GM18507 (cell line): ENCODE measurements around the gene EGFLAM.

ENCODE experiments used
- DNase-seq: peaks from one replicate; pipeline ENCODE4 v3.0.0; 2011; ENCODE audit warnings: low read depth; ENCODE audit not compliant: insufficient read length; ENCODE audit errors: extremely low spot score
- FAIRE-seq: peaks from 2 replicates; lab custom pipeline; 2011; peaks lifted over from hg19 to GRCh38; lab: Jason Lieb, UNC

The EGFLAM gene

DNA sequence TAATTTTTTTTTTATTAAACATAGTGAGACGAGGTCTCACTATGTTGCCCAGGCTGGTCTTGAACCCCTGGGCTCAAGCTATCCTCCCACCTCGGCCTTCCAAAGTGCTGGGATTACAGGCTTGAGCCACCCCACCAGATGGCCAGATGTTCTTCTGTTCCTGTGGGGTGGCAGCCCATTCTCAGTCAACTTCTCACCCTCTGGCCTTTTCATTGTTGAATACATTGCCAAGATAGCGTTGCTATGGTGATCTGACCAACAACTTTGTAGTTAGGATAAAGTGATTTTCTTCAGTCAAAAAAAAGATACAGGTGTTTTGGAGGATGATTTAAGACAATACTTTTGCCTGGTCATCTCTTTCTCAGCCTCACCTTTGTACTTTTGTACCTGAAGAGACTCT, 109.1 kb downstream of the EGFLAM start:
- FAIRE-seq (no peak), DNase-seq (no peak)

GRCh38 chr5:38367966-38368365, 109.6 kb downstream of the EGFLAM start:
- DNase-seq (no peak), FAIRE-seq (no peak)

GRCh38 chr5:38369692-38370091, 111.3 kb downstream of the EGFLAM start:
- DNase-seq = no peak
- no peak for FAIRE-seq

DNA sequence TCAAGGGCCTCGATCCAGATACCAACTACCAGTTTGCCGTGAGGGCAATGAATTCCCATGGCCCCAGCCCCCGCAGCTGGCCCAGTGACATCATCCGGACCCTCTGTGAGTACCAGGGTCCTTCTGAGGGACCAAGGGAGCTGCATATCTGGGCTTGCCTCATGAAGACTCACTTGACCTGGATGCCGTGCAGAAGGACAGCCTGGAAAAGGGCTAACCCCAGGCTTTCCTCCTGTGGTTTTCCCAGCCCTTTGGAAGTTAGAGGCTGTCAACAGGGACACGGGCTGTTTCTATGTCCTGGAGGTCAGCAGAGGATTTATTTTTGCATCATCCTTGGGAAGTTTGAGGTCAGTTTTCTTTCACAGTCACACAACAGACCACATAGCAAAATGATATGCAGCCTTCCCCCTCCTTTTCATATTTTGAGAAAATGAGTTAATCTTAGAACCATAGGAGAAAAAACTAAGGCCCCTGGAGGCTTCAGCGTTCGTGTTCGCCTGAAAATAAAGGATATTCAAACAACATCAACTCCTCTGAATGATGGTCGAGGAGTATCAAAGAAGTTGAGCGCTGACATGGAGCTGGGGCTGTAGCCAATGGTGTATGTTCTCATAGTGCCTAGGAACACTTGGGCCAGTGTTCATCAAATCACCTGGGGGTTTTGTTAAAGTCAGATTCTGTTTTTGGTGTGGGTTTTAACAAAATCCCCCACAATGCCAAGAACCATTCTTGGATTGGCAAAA, 112.2 kb downstream of the EGFLAM start:
- FAIRE-seq = no peak
- no peak for DNase-seq

- DNase-seq (no peak), FAIRE-seq (no peak)
These were observed 113.2 kb downstream of the EGFLAM start for GRCh38 chr5:38371596-38371995.

- FAIRE-seq = no peak
- DNase-seq = no peak
These were observed 115.4 kb downstream of the EGFLAM start for GRCh38 chr5:38373743-38374142.

- FAIRE-seq (no peak), DNase-seq (no peak)
These were observed 117.1 kb downstream of the EGFLAM start for GRCh38 chr5:38375423-38375822.

GRCh38 chr5:38376404-38376803, 118.0 kb downstream of the EGFLAM start:
- DNase-seq = no peak
- no peak for FAIRE-seq

GRCh38 chr5:38378579-38378978, 120.2 kb downstream of the EGFLAM start:
- FAIRE-seq = no peak
- DNase-seq = no peak

DNA sequence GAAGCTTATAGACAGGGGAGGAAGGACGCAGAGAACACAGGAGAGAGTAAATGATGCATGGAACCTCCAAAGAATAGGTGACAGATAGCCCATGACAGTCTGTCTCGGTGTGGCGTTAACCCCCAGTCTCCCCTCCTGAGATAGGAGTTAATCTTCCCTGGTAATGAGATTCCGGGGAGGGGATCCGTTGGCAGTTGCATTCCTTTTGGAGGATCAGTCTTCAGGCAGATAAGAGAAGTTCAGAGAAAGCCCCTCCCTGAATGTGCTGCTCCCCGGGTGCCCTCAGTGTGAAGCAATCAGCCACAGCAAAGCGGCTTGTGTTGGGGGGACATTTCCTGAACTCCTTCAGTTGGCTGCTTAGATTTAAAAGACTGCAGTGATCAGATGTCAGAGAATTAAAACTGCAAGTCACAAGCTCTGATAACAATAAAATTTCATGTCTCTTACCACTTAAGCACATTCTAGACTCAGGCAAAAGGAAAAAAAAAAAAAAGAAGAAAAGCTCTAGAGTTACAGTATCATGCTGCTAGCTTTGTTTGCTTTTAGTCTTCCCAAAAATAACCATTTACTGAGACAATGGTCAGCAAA, 121.1 kb downstream of the EGFLAM start:
- FAIRE-seq = no peak
- DNase-seq = no peak

GRCh38 chr5:38380537-38380936, 122.2 kb downstream of the EGFLAM start:
- DNase-seq (no peak), FAIRE-seq (no peak)

DNA sequence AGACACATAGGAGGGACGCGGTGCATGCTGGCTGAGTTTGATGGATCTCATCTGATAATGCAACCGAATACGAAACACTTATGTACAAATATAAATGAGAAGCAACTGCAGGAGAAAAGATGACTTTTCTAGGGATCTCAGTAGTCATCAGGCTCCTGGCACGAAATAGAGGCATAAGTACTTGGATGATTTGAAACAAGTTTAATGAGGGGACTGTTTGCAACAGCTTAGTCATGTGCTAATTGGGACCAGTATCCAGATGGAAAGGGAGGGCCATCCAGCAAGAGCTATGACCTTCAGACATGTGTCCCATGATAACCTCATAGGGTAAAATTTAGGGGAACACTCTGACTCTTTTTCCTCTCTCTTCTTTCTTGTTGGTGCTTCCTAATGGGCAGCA, 123.0 kb downstream of the EGFLAM start:
- FAIRE-seq (no peak), DNase-seq (no peak)

- FAIRE-seq (peak; percentile 85), DNase-seq (peak; percentile 35)
These were observed 124.5 kb downstream of the EGFLAM start for GRCh38 chr5:38382898-38383297.

GRCh38 chr5:38383701-38384100, 125.3 kb downstream of the EGFLAM start:
- DNase-seq = no peak
- FAIRE-seq = no peak

- FAIRE-seq (no peak), DNase-seq (no peak)
These were observed 126.0 kb downstream of the EGFLAM start for GRCh38 chr5:38384396-38384795.

DNA sequence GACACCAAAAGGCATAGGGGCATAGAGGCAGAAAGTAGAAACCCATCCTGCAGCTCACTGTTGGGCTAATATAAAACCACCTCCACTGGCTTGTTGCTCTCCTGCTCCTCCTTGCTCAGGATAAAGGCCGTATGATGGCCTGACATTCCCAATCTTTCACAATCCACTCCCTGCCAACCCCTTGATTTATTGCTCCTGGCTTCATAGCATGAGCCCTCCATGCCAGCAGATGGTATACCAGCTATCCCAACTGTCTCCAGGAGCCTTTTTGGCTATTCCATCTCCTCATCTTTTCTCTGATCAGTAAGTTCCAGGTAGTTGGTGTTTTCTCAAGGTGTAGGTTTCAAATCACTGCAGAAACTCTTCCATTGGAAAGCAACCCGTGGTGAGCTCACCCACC, 128.8 kb downstream of the EGFLAM start:
- FAIRE-seq = no peak
- DNase-seq = no peak

DNA sequence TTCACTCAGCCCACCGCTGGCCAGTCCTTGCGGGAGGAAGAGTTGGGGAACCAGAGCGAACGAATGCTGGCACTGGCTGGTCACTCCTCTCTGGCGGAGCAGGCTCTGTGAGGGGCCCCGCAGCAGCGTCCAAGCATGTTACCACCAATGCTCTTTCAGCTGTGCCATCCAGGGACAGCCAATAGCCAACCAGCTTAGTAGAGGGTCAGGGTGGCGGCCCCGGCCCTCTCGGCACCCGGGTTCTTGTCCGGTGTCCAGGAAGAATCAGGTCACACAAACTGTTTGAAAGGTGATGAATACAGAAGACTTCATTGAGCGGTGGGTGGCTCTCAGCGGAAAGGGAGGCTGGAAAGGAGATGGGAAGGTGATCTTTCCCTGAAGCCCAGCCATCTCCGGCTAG, 135.3 kb downstream of the EGFLAM start:
- DNase-seq (no peak), FAIRE-seq (no peak)

DNA sequence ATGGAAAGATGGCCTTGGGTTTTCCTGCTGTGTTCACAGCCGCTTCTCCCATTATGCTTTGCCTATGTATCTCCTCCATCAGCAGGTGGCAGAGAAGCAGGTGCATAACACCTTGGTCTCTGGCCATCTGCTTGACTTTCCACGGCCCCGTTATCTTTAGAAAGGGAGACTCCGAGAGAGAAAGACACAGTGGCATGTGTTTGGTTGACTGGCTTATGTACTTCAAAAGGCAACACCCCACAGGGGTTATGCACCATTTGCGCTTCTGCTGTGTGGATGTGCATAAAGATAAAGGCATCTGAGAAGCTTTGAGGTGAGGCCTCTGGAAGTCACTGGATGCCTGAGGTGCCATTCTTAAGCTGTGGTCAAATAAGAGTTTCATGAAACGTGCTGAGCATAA, 138.4 kb downstream of the EGFLAM start:
- no peak for FAIRE-seq

DNA sequence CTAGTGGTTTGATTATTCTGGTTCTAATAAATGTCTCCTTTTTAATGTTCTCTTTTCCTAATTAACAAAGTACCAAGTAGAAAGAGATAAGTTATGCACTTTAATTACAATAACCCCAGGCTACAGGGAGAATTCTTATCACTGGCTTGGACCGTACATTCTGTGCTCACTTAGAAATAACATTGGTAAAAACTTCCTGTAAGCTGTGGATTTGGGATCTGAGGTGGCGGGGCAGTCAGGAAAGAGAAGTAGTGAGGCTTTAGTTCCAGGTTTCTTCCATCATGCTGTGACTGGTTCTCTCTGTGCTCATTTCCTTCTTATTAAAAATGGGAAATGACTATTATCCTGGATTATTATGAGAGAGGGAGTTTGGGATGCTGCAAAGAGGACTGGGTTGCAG, 142.0 kb downstream of the EGFLAM start:
- FAIRE-seq (no peak), DNase-seq (no peak)

More for the DNA sequence above, 138.4 kb downstream of the EGFLAM start:
- DNase-seq = no peak

DNA sequence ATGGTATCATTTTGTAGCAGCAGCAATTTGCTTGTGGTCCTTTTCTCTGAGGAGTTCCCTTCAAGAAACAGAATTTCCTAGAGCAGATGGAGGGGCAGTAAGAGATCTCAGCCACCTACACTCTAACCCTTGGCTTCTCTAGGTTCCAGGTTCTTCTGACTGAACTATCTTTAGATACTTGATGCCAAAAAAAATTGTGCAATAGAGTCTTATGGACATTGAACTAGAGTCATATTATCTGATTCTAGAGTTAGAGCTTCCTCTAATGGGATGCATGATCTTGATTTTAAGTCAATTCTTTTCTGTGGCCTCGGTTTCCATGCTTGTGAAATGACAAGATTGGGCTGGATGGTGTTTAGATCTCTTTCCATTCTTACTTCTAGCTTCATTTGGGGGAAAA, 142.8 kb downstream of the EGFLAM start:
- FAIRE-seq (no peak), DNase-seq (no peak)

GRCh38 chr5:38403406-38403805, 145.0 kb downstream of the EGFLAM start:
- no peak for DNase-seq
- no peak for FAIRE-seq
